ENCODE results near the gene MOGAT1.
"Not testable (repeated sequence)": the region's sequence is repeated elsewhere in the genome, so short reads cannot be mapped to it uniquely, and the experiment has no call there.

The MOGAT1 gene

DNA sequence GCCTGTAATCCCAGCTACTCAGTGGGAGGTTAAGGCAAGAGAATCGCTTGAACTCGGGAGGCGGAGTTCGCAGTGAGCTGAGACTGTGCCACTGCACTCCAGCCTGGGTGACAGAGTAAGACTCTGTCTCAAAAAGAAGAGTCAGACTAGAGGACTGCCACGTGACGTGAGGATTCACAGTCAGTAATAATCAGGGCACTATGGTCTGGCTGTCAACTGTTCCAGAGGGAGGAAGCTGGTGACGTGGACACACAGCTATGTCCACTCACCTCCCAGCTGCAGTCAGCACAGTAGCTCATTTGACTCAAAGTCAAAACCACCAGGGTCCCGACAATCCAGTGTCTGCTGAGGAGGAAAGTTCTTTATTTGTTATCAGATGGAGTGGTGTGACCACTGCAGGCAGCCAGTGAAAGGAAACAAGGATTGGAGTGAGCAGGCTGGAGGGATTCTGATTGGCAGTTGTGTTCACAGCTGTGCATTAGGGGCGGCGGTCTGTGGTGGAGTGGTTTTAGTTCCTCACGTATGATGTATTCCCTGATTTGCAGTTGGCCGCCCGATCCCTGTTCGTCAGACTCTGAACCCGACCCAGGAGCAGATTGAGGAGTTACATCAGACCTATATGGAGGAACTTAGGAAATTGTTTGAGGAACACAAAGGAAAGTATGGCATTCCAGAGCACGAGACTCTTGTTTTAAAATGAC is 37.9 kb downstream of the MOGAT1 start:
- DNase-seq = peak in 46 of 51 donors; percentile 4 to 87 (median 60)

- no peak for DNase-seq
These were observed 39.3 kb downstream of the MOGAT1 start for GRCh38 chr2:222710736-222711135.

GRCh38 chr2:222711315-222711940 is 40.0 kb downstream of the MOGAT1 start:
- DNase-seq = no peak

- no peak for DNase-seq
These were observed 41.5 kb downstream of the MOGAT1 start for GRCh38 chr2:222713002-222713401.

DNA sequence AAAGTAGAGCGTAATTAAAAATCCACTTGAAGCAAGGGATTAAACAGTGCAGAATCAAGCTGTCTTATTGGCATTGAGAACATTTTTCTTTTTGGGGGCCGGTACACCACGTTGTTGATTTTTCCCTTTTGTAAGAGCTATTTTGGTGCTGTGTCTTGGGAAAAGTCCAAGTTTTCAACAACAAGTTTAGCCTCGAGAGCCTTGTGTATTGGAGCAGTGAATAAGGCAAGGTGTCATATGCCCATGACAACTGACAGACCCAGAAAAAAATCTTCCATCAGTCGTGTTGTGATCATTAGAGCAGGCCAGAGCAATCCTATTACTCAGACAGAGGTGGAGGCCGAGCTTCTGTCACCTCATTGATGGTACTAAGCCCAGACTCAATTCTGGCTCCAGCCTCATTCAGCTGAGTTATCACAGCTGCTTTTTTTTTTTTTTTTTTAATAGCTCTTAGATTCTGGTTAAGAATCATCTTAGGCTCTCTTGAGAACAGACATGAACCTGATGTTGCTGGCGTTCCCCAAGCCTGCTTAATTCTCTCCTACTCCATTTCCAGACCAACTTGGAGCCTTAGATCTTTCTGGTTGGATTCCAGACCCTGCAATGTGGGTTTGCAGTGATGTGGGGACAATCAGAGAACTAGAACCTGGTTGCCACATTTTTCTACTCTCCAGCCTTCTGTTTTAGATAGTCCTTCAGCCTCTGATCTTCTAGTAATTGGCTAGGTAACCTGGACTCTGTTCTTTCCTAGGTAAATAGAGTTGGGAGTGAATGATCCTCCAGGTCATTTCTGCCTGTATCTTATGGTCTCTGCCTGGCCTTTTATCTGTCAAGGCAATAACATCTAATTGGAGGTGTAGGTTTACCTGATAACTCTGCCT is 43.1 kb downstream of the MOGAT1 start:
- no peak for DNase-seq

- DNase-seq = no peak
These were observed 44.3 kb downstream of the MOGAT1 start for GRCh38 chr2:222715742-222716141.

DNA sequence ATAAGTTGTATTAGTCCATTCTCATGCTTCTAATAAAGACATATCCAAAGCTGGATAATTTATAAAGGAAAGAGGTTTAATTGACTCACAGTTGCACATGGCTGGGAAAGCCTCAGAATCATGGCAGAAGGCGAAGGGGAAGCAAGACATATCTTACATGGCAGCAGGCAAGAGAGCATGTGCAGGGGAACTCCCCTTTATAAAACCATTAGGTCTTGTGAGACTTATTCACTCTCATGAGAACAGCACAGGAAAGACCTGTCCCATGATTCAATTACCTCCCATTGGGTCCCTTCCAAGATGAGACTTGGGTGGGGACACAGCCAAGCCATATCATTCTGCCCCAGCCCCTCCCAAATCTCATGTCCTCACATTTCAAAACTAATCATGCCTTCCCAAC is 48.3 kb downstream of the MOGAT1 start:
- DNase-seq = not testable (repeated sequence)

DNA sequence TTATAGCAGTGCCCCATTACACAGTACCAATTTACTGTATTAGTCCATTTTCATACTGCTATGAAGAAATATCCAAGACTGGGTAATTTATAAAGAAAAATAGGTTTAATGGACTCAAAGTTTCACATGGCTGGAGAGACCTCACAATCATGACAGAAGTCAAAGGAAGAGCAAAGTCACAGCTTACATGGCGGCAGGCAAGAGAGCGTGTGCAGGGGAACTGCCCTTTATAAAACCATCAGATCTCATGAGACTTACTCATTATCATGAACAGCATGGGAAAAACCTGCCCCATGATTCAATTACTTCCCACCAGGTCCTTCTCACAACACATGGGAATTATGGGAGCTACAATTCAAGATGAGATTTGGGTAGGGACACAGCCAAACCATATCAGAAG is 50.1 kb downstream of the MOGAT1 start:
- DNase-seq = not testable (repeated sequence)

DNA sequence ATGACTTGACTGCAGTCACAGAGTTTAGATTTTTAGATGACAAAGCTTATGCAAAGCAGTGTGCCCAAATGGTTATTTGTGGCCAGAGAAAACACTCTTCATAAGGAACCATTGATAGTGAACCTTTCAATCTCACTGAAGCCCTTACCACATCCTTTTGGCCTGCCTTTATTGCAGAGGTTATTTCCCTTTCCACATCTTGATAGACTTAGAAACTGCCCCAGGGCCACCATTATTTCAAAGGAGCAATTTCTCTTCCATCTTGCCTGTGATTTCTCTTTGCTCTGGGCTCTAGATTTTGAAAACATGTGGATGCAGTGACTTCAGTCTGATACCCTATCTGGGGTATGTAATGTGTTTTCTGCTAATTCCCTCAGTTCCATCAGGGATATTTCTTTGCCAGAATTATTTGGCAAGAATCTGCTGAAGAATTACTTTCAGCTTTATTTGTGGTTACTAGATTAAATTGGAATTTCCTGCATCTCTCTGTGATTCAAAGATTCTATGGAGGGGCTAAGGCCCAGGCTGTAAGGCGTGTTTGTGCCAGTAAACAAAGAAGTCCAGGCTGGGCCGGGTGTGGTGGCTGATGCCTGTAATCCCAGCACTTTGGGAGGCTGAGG is 51.0 kb downstream of the MOGAT1 start:
- DNase-seq = no peak

GRCh38 chr2:222724208-222724607 is 52.8 kb downstream of the MOGAT1 start:
- no peak for DNase-seq

DNA sequence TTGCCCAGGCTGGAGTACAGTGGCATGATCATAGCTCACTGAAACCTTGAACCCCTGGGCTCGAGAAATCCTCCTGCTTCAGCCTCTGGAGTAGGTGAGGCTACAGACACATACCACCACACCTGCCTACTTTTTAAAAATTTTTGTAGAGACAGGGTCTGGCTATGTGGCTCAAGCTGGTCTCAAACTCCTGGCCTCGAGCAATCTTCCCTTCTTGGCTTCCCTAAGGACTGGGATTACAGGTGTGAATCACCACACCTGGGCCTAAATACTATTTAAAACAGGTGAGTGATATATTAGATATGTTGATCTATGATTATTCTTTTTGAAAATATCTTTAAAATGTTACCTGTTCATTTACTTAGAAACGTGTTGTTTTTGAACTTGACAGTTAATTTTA is 57.2 kb downstream of the MOGAT1 start:
- DNase-seq = no peak

DNA sequence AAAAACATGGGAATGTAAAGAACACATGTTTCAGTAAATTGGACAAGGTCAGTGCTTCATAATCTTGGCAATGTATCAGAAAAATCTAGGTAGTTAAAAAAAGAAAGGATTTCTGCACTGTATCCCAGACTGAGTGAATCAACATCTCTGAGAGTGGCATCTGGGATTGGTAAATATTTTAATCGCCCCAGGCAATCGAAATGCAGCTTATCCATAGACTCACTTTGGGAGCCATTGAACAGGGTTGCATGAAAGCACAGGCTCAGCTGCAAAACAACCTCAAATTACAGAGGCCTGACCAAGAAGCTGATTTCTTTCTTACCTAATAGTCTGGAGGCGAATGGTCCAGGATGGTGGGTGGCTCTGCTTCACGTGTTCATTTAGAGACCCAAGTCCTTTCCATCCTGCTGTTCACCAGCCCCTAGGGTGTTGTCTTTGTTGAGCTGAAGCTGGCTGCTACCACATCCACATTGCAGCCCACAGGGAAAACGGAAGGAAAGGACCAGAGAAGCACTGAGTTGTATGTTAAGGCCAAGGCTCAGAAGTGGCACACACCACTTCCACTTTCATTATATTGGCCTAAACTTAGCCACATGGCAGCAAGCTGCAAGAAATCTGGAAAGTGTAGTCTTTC is 59.0 kb downstream of the MOGAT1 start:
- peak in 2 of 51 donors; percentile 17 to 37 for DNase-seq

- DNase-seq = no peak
These were observed 59.8 kb downstream of the MOGAT1 start for GRCh38 chr2:222731201-222731621.

DNA sequence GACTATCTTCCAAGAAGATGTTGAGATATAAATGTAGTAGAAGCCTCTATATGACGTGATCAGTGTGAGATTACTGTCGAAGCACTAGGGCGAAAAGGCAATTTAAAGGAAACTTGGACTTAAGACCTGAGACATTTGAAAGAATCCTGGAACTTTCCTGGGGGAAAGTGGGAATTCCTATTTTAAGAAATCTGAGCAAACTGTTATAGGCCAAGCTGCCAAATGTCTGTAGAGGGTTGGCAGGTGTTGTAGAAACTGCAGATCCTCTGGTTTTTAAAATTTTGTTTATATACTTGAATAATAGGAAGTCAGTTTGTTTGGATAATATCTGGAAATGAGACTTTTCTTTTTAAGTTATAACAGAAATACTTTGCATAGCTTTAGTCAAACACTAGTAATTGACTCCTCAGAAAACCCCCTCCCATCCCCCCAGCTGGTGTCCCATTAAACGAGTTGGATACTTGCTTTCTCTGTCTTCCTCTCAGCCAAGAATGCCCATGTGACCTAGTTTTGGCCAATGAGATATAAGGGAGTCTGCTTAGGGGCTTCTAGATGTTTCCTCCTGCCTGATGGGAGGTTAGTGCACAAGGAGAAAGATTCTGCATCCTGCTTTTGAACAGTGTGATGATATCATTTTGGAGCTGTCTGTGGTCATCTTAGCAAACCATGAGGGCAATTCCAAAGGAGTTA is 61.2 kb downstream of the MOGAT1 start:
- DNase-seq = no peak

DNA sequence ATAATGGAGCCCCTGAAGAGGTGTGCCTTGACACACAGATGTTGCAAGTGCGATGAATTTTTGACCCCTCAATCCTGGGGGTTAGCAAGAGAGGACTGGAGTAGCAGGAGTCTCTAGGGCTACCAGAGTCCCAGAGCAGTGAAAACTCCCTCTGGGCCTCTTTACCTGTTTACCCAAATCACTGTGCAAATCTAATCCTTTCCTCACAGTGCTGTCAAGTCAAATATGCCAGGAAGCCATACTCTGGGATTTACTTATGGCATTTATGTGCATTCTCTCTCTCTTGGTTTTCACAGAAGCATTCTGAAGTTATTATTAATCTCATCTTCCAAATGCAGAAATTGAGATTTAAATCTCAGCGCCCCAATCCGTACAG is 62.0 kb downstream of the MOGAT1 start:
- no peak for DNase-seq

DNA sequence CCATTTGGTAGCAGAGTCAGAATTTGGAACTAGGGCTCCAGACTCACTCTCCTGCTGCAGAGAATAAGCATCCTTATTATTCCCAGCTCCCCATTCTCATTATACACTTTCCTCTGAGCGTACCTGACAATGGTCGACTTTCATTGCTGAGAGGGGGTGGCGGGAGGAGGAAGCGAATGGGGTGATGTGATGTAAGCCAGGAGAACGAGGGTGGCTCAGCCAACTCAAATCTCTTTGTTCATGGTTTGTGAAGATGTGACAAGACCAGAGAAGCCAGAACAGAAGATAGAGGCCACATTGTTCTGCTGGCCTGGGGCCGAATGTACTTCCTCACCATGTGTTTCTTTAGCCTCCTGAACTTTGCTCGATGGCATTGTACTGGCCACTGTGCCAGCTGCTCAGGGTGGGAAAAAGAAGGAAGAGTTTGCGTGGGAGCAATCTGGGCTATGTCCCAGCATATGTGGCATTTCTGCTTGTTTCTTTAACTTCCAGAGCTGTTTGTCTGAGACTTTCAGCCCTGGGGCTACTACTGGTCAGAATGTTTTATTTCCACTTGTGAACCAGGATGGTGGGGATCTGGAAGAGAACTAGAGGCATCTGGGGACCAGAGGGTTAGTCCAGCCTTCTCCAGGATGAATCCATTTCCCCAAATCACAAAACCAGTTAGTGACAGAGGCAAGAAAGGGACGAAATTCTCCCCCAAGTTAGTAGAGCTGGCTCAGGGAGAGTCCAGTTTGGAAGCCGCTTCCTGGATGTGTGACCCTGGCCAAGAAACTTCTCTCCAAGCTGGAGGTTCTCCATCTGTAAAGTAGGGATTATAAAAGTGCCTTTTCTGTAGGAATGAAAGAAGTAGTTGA is 62.6 kb downstream of the MOGAT1 start:
- DNase-seq = peak in 9 of 51 donors; percentile 12 to 35 (median 19)

DNA sequence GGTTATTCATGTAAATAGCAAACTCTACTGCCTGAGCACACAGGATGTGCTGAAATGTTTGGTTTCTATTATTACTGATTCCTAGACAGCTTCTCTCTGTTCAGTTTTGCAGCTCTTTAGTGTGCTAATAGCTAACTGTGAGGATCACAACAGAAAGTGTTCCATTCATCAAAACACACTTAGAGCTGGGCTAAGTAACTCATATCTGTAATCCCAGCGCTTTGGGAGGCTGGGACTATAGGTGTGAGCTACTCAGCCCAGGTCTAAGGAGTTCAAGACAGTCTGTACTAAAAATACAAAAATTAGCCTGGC is 63.2 kb downstream of the MOGAT1 start:
- DNase-seq = no peak

GRCh38 chr2:222736301-222736700 is 64.8 kb downstream of the MOGAT1 start:
- no peak for DNase-seq

DNA sequence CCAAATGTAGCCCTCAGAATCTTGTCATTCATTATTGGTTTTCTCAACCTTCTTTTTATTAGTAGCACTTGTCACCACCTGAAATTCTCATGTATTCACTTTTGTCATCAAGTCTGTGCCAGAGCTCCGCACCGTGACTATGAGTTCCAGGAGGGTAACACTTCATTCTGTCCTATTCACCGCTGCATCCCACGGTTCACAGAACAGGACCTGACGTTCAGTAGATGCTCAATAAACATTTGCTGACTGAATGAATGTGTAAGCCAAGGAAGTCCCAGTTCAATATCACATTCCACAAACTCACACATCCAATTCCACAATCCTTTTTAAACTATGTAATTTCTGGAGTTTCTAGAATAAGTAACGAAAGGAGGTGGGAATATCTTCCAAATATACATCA is 65.5 kb downstream of the MOGAT1 start:
- no peak for DNase-seq

- DNase-seq = no peak
These were observed 66.9 kb downstream of the MOGAT1 start for GRCh38 chr2:222738312-222738711.
